PC-9 (cell line): ENCODE data around the gene ZNF358.

Source experiments
- CTCF ChIP-seq: fragments of 200-600 bp; sonication (generic); conservative IDR thresholded peaks from 2 replicates; pipeline ENCODE4 v1.6.1; 2017; ENCODE audit warnings: mixed run types, antibody characterized with exemption, mild to moderate bottlenecking, moderate library complexity
- EZH2 ChIP-seq: fragments of 200-600 bp; sonication (generic); IDR thresholded peaks from 2 replicates; pipeline ENCODE4 v1.8.0; 2017; ENCODE audit warnings: antibody characterized with exemption, low read depth

GRCh38 chr19:7486923-7487322 is 29.0 kb upstream of the ZNF358 start:
- TF ChIP-seq CTCF (no peak), EZH2 (no peak)
